ENCODE data around the gene HUNK. TPM values are rescaled to one million over a fixed set of nuclear protein-coding genes. Genes with fewer than 3 reads are reported as not detected.

HUNK gene
- total RNA-seq, 1 donor from 2014 or later: 44.0 TPM

DNA sequence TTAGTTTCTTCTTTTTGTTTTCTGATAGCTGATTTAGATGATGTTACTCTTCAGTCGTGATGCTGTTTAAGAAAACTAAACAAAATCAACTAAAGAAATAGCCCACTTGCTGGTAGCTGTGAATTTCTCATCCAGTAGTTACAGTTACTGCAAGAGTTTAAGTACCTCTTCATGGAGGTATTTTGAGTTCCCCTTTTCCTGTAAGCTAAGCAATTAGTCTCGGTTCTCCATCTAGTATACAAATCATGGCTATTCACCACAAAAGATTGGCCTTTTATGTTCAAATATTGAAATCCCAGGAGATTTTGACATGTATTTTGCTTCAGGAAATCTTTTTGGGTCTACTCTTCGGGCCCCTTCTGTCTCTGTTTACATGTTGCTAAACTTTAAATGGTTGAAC, 31.1 kb downstream of the HUNK start:
- TF ChIP-seq, protein P1, sequence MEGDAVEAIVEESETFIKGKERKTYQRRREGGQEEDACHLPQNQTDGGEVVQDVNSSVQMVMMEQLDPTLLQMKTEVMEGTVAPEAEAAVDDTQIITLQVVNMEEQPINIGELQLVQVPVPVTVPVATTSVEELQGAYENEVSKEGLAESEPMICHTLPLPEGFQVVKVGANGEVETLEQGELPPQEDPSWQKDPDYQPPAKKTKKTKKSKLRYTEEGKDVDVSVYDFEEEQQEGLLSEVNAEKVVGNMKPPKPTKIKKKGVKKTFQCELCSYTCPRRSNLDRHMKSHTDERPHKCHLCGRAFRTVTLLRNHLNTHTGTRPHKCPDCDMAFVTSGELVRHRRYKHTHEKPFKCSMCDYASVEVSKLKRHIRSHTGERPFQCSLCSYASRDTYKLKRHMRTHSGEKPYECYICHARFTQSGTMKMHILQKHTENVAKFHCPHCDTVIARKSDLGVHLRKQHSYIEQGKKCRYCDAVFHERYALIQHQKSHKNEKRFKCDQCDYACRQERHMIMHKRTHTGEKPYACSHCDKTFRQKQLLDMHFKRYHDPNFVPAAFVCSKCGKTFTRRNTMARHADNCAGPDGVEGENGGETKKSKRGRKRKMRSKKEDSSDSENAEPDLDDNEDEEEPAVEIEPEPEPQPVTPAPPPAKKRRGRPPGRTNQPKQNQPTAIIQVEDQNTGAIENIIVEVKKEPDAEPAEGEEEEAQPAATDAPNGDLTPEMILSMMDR (conservative IDR thresholded peaks at IDR 0.05): no peak
- DNase-seq (ENCODE audit: extremely low spot score, unreplicated experiment): no peak
- H3K4me1 Mint-ChIP-seq (ENCODE audit: unreplicated experiment): peaks cover 78% of the 10 kb centered on the region
- H3K9me3 Mint-ChIP-seq: peaks cover 5% of the 10 kb centered on the region
- H3K27ac Mint-ChIP-seq: no peak overlapping the region
- H3K27me3 Mint-ChIP-seq: no peaks in the 10 kb centered on the region
- H3K36me3 Mint-ChIP-seq: peaks cover 7% of the 10 kb centered on the region
- H3K4me3 Mint-ChIP-seq: no peak overlapping the region

- peak overlapping the region; percentile 54 for H3K27ac Mint-ChIP-seq
- peaks cover 8% of the 10 kb centered on the region for H3K36me3 Mint-ChIP-seq
- H3K27me3 Mint-ChIP-seq: no peaks in the 10 kb centered on the region
- H3K4me3 Mint-ChIP-seq: peak overlapping the region; percentile 65
- DNase-seq (ENCODE audit: extremely low spot score, unreplicated experiment): no peak
- peaks cover 78% of the 10 kb centered on the region for H3K4me1 Mint-ChIP-seq (ENCODE audit: unreplicated experiment)
- H3K9me3 Mint-ChIP-seq: no peaks in the 10 kb centered on the region
- TF ChIP-seq, protein P1 (conservative IDR thresholded peaks at IDR 0.05): no peak
These were observed 33.0 kb downstream of the HUNK start for GRCh38 chr21:31905503-31906451.

GRCh38 chr21:31908106-31909031, 35.5 kb downstream of the HUNK start:
- DNase-seq (ENCODE audit: extremely low spot score, unreplicated experiment): no peak
- Mint-ChIP-seq H3K4me3 (peak overlapping the region; percentile 84), H3K27ac (peak overlapping the region; percentile 91), H3K9me3 (no peaks in the 10 kb centered on the region), H3K36me3 (peaks cover 16% of the 10 kb centered on the region), H3K27me3 (no peaks in the 10 kb centered on the region), H3K4me1 (ENCODE audit: unreplicated experiment) (peaks cover 84% of the 10 kb centered on the region)
- TF ChIP-seq, protein P1 (conservative IDR thresholded peaks at IDR 0.05): no peak

DNA sequence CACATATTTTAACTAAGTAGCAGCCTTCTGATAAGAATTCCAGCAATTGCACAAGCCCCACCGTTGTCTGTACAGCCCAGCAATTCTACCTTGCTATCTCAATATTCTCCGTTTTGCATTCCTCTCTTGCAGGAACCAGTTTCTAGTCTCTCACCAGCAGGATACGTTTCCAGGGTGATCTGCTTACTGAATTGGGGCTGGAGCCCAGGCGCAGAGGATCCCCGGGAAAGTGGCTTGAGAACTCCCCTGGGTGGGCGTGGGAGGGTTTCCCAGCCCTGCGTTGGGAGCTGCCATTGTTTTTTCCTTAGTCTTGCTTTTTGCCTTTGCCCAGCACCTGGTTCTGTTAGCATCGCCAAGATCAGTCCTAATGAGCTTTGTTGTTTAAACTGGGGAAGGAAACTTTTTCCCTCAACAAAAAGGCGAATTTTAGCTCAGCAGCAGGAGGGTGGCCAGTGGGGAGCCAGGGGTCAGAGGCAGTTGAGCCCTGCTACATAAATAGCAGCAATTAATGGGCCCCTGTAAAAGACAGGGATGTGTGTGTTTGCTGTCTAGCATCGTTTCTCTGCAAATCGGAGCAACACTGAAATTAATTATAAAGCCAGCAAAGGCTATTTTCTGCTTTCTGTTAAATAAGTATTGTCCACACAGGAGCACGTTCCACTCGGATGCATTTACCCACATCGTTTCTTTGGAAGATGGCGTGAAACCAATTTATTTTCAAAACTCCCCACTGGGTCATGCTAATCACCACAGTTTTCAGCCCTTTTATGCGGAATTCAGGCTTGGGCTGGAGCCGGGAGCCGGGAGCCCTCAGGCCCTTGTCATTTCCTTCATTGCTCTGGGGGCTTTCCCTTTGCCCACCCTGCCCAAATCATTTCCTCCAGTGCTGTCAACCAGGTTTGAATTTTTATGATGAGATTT, 36.6 kb downstream of the HUNK start:
- Mint-ChIP-seq H3K9me3 (no peaks in the 10 kb centered on the region), H3K27ac (peak overlapping the region; percentile 91), H3K4me1 (ENCODE audit: unreplicated experiment) (peaks cover 83% of the 10 kb centered on the region), H3K4me3 (peak overlapping the region; percentile 84), H3K27me3 (no peaks in the 10 kb centered on the region), H3K36me3 (peaks cover 16% of the 10 kb centered on the region)
- no peak for DNase-seq (ENCODE audit: extremely low spot score, unreplicated experiment)
- TF ChIP-seq, protein P1 (conservative IDR thresholded peaks at IDR 0.05): no peak

DNA sequence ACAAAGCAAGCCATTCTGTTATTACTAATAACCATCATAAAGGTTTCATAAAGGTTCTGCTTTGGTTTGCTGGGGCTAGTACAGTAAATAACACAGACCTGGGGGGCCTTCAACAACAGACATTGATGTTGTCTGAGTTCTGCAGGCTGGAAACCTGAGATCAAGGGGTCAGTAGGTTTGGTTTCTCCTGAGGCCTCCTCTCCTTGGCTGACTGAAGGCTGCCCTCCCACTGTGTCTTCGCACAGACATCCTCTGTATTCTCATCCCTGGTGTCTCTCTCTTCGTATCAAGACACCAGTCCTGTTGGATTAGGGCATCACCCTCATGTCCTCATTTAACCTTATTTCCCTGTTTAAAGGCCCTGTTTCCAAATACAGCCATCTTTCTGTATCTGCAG, 37.3 kb downstream of the HUNK start:
- Mint-ChIP-seq H3K9me3 (no peaks in the 10 kb centered on the region), H3K27ac (peak overlapping the region; percentile 91), H3K27me3 (no peaks in the 10 kb centered on the region), H3K36me3 (peaks cover 16% of the 10 kb centered on the region), H3K4me3 (peak overlapping the region; percentile 84), H3K4me1 (ENCODE audit: unreplicated experiment) (peaks cover 82% of the 10 kb centered on the region)
- no peak for DNase-seq (ENCODE audit: extremely low spot score, unreplicated experiment)
- TF ChIP-seq, protein P1 (conservative IDR thresholded peaks at IDR 0.05): no peak
